Esophagus muscularis mucosa (tissue), 4 donors: Measurements from ENCODE around the gene MEX3A.

Experiments used
- CTCF ChIP-seq, 3 experiments: fragments of 200-600 bp in 2 of 3; fragments of 450-650 bp in 1 of 3; sonication (generic) in 2 of 3; IDR thresholded peaks; one replicate each; pipeline ENCODE4 v1.5.1; 2017 to 2019; ENCODE audit warnings: antibody characterized with exemption in 3 of 3, mild to moderate bottlenecking in 2 of 3, moderate library complexity in 1 of 3
- EP300 ChIP-seq: sonication (generic); formaldehyde crosslinking; IDR thresholded peaks from one replicate; pipeline ENCODE4 v1.6.1; 2017; ENCODE audit warnings: antibody characterized with exemption
- POLR2A ChIP-seq: fragments of 450-650 bp; IDR thresholded peaks from one replicate; pipeline ENCODE4 v1.6.1; 2017; ENCODE audit warnings: antibody characterized with exemption, moderate library complexity, mild to moderate bottlenecking, low read depth
- POLR2AphosphoS5 ChIP-seq, 2 donors: sonication (generic); formaldehyde crosslinking; IDR thresholded peaks; one replicate each; pipeline ENCODE4 v1.6.1; 2017; ENCODE audit warnings: antibody characterized with exemption in 2 of 2

- no peak for TF ChIP-seq CTCF (IDR thresholded peaks at IDR 0.05)
- TF ChIP-seq POLR2A: no peak
- no peak for TF ChIP-seq POLR2AphosphoS5 (IDR thresholded peaks at IDR 0.05)
- no peak for TF ChIP-seq EP300
These were observed 7.4 kb upstream of the MEX3A start for GRCh38 chr1:156089704-156090103.
